Endothelial cell of umbilical vein (primary cell): ENCODE results near the gene TIMP4. TPM values are rescaled to one million over a fixed set of nuclear protein-coding genes. Genes with fewer than 3 reads are reported as not detected.

Source experiments
- BruUV-seq: library from RNA; stranded (reverse); fragments of 400-500 nt; replicated peaks from 2 replicates; lab custom pipeline; 2021; lab: Mats Ljungman, UMichigan
- CTCF ChIA-PET: fragments of 300-600, 350-600 bp; sonication (Branson Sonifier 250); formaldehyde crosslinking; loops from one replicate; lab custom pipeline; 2021; ENCODE audit warnings: antibody characterized with exemption, inconsistent platforms; lab: Charles Lee
- POLR2A ChIA-PET: fragments of 300-600, 350-600 bp; sonication (Branson Sonifier 250); formaldehyde crosslinking; loops from one replicate; lab custom pipeline; 2021; ENCODE audit warnings: antibody characterized with exemption, inconsistent platforms; lab: Charles Lee
- DNase-seq: peaks from one replicate; pipeline ENCODE4 v3.0.0-alpha.2; 2011; ENCODE audit warnings: low read depth, low spot score
- FAIRE-seq: peaks from 2 replicates; lab custom pipeline; 2011; peaks lifted over from hg19 to GRCh38; lab: Jason Lieb, UNC
- H2AFZ ChIP-seq: 2 replicates; pipeline ENCODE4 v1.6.0; 2012; ENCODE audit warnings: low read depth, low read length, control low read depth, inconsistent platforms
- H3K27ac ChIP-seq: 2 replicates; pipeline ENCODE4 v1.5.1; 2011; ENCODE audit warnings: low read depth, mild to moderate bottlenecking, control low read depth, low read length, moderate library complexity; ENCODE audit not compliant: insufficient read depth
- H3K27me3 ChIP-seq, 2 experiments: 2 replicates each; pipeline versions ENCODE4 v1.6.0 to v1.6.1; 2011; ENCODE audit warnings: low read length in 2 of 2, mixed read lengths in 1 of 2; ENCODE audit not compliant: control insufficient read depth in 2 of 2, insufficient read depth in 2 of 2
- H3K36me3 ChIP-seq, 2 experiments: 2 replicates in 1 of 2; 3 replicates in 1 of 2; pipeline ENCODE4 v1.5.1; 2011; ENCODE audit warnings: low read length in 2 of 2, mild to moderate bottlenecking in 1 of 2, moderate library complexity in 1 of 2; ENCODE audit not compliant: control insufficient read depth in 2 of 2, insufficient read depth in 2 of 2; ENCODE audit errors: extremely low read depth in 1 of 2
- H3K4me1 ChIP-seq: 3 replicates; pipeline ENCODE4 v1.5.1; 2011; ENCODE audit warnings: mild to moderate bottlenecking, low read length; ENCODE audit not compliant: control insufficient read depth, insufficient read depth; ENCODE audit errors: extremely low read depth
- H3K4me2 ChIP-seq: 2 replicates; pipeline ENCODE4 v1.6.1; 2011; ENCODE audit warnings: low read length, control low read depth, mixed read lengths; ENCODE audit not compliant: insufficient read depth
- H3K4me3 ChIP-seq, 3 experiments: fragments of 200-600 bp in 1 of 3; sonication (generic), shearing (Covaris generic) in 1 of 3; replicated peaks in 1 of 3; 2 replicates each; pipeline ENCODE4 v1.5.1; 2011 to 2016; ENCODE audit warnings: control low read depth in 3 of 3, low read length in 3 of 3, mild to moderate bottlenecking in 2 of 3, inconsistent platforms in 1 of 3, low read depth in 1 of 3, moderate library complexity in 1 of 3; ENCODE audit not compliant: insufficient read depth in 1 of 3
- H3K79me2 ChIP-seq: 2 replicates; pipeline ENCODE4 v1.6.0; 2012; ENCODE audit warnings: low read length, inconsistent platforms; ENCODE audit not compliant: control insufficient read depth, insufficient read depth
- H3K9ac ChIP-seq: replicated peaks from 2 replicates; pipeline ENCODE3; 2011; ENCODE audit warnings: low read length, control low read depth; ENCODE audit not compliant: insufficient read depth; ENCODE audit errors: extremely low read depth
- H3K9me1 ChIP-seq: replicated peaks from 3 replicates; pipeline ENCODE4 v1.6.0; 2011; ENCODE audit warnings: mild to moderate bottlenecking, low read length; ENCODE audit not compliant: control insufficient read depth, insufficient read depth; ENCODE audit errors: extremely low read depth
- H3K9me3 ChIP-seq: replicated peaks from 2 replicates; pipeline ENCODE4 v1.5.1; 2012; ENCODE audit warnings: low read length, inconsistent platforms; ENCODE audit not compliant: control insufficient read depth, insufficient read depth
- H4K20me1 ChIP-seq: replicated peaks from 2 replicates; pipeline ENCODE3; 2011; ENCODE audit warnings: mild to moderate bottlenecking, low read length; ENCODE audit not compliant: control insufficient read depth, insufficient read depth; ENCODE audit errors: extremely low read depth
- EZH2 ChIP-seq: IDR thresholded peaks from 2 replicates; pipeline ENCODE4 v1.6.1; 2012; ENCODE audit warnings: borderline replicate concordance, low read depth, mild to moderate bottlenecking, moderate library complexity, low read length, inconsistent platforms; ENCODE audit not compliant: severe bottlenecking
- FOS ChIP-seq: IDR thresholded peaks from 2 replicates; pipeline ENCODE4 v1.6.1; 2011; ENCODE audit warnings: mild to moderate bottlenecking, low read length, moderate library complexity, borderline replicate concordance; ENCODE audit not compliant: insufficient read depth
- GATA2 ChIP-seq: IDR thresholded peaks from 2 replicates; pipeline ENCODE4 v1.7.0; 2011; ENCODE audit warnings: low read depth, mild to moderate bottlenecking, moderate library complexity, mixed read lengths, low read length; ENCODE audit not compliant: insufficient read length, insufficient read depth
- JUN ChIP-seq: IDR thresholded peaks from 2 replicates; pipeline ENCODE4 v1.6.1; 2011; ENCODE audit warnings: borderline replicate concordance, low read depth; ENCODE audit not compliant: insufficient read length, insufficient read depth
- MYC ChIP-seq: IDR thresholded peaks from one replicate; pipeline ENCODE4 v1.6.1; 2011; ENCODE audit warnings: mild to moderate bottlenecking, low read depth, low read length
- POLR2A ChIP-seq: IDR thresholded peaks from 2 replicates; pipeline ENCODE4 v1.6.1; 2012; ENCODE audit warnings: low read depth, mild to moderate bottlenecking, control low read depth, low read length
- POLR2AphosphoS5 ChIP-seq: IDR thresholded peaks from 2 replicates; pipeline ENCODE4 v1.6.1; 2012; ENCODE audit warnings: low read depth, mild to moderate bottlenecking, control low read depth, low read length, moderate library complexity; ENCODE audit not compliant: insufficient read depth
- dilution Hi-C: fragments of 300-500 bp; cut with MboI; formaldehyde crosslinking; loops from one replicate; pipeline ENCODE4 v1.15.0; 2019; ENCODE audit warnings: low sequenced_read_pairs; ENCODE audit not compliant: extremely low pct_ligation_motif_present
- intact Hi-C: fragments of 100-400 bp; cut with micrococcal nuclease; formaldehyde crosslinking; loops from one replicate; pipeline ENCODE4 v1.10.0; 2022
- polyA plus RNA-seq, 4 experiments: library from polyadenylated mRNA; depleted of rRNA in 3 of 4; stranded (reverse) in 3 of 4; unstranded in 1 of 4; fragments of >200 nt; gene quantifications; 2 replicates each; pipeline versions ENCODE4 v1.2.1 to v1.2.3, GENCODE V29; 2011 to 2012; ENCODE audit warnings: missing spikeins in 1 of 4
- total RNA-seq: library from RNA; stranded (reverse); gene quantifications from 2 replicates; pipeline ENCODE4 v1.2.3, GENCODE V29; 2021
- TF ChIP-seq, protein P1 (sequence below), 2 donors: IDR thresholded peaks; 1 replicate in 1 of 2; 2 replicates in 1 of 2; pipeline ENCODE4 v1.5.1; 2011; ENCODE audit warnings: low read length in 2 of 2, mild to moderate bottlenecking in 2 of 2, moderate library complexity in 2 of 2, control low read depth in 1 of 2, inconsistent platforms in 1 of 2, low read depth in 1 of 2; ENCODE audit not compliant: insufficient read depth in 1 of 2; ENCODE audit errors: extremely low read depth in 1 of 2
- TF ChIP-seq, protein P2 (sequence below): IDR thresholded peaks from 2 replicates; pipeline ENCODE4 v1.6.1; 2011; ENCODE audit not compliant: insufficient read depth, insufficient read length

Gene TIMP4
- total and polyA plus RNA-seq, 2 donors (not counting 3 experiments of a cell fraction or from before 2014, with no cell fraction given) = 0.07 to 0.40 TPM

GRCh38 chr3:12147049-12147780 lies 11.5 kb downstream of the TIMP4 start:
- FAIRE-seq (no peak), DNase-seq (no peak)
- Histone ChIP-seq H3K36me3 (no peaks in the 10 kb centered on the region), H4K20me1 (no peaks in the 10 kb centered on the region), H3K4me3 (no peak overlapping the region), H3K9me1 (no peaks in the 10 kb centered on the region), H3K9me3 (no peaks in the 10 kb centered on the region), H3K9ac (no peak overlapping the region), H3K4me2 (no peak overlapping the region), H3K27me3 (peaks cover 0 to 2% of the 10 kb centered on the region in 2 experiments), H2AFZ (no peak overlapping the region), H3K27ac (no peak overlapping the region), H3K4me1 (no peaks in the 10 kb centered on the region), H3K79me2 (no peaks in the 10 kb centered on the region)
- TF ChIP-seq POLR2A = no peak
- no peak for TF ChIP-seq POLR2AphosphoS5
- TF ChIP-seq MYC = no peak
- TF ChIP-seq GATA2 = no peak
- TF ChIP-seq JUN = no peak
- no peak for TF ChIP-seq EZH2
- TF ChIP-seq, protein P1, sequence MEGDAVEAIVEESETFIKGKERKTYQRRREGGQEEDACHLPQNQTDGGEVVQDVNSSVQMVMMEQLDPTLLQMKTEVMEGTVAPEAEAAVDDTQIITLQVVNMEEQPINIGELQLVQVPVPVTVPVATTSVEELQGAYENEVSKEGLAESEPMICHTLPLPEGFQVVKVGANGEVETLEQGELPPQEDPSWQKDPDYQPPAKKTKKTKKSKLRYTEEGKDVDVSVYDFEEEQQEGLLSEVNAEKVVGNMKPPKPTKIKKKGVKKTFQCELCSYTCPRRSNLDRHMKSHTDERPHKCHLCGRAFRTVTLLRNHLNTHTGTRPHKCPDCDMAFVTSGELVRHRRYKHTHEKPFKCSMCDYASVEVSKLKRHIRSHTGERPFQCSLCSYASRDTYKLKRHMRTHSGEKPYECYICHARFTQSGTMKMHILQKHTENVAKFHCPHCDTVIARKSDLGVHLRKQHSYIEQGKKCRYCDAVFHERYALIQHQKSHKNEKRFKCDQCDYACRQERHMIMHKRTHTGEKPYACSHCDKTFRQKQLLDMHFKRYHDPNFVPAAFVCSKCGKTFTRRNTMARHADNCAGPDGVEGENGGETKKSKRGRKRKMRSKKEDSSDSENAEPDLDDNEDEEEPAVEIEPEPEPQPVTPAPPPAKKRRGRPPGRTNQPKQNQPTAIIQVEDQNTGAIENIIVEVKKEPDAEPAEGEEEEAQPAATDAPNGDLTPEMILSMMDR (IDR thresholded peaks at IDR 0.05; ENCODE audit: extremely low read depth in 1 of 2, insufficient read depth in 1 of 2, low read depth in 1 of 2, low read length in 2 of 2) = no peak
- TF ChIP-seq FOS = no peak
- TF ChIP-seq, protein P2, sequence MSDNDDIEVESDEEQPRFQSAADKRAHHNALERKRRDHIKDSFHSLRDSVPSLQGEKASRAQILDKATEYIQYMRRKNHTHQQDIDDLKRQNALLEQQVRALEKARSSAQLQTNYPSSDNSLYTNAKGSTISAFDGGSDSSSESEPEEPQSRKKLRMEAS = no peak
- intact Hi-C loops = no loop called here
- POLR2A ChIA-PET = no interaction called here
- CTCF ChIA-PET = interaction anchor here (0.6 to 1.5 kb wide), 2 partner anchors 28 to 470 kb away, joined by 3 to 5 read pairs; no protein-coding TSS in a partner anchor
- BruUV-seq = no TSS peak
- dilution Hi-C loops = loop anchor here (10.0 kb wide), 1 partner anchor 318 kb away; no protein-coding TSS in a partner anchor
